ENCODE data around the gene CAMK1.

Gene CAMK1

GRCh38 chr3:9793161-9793781, 23.5 kb upstream of the CAMK1 start:
- peak; percentile 77 for DNase-seq (ENCODE audit: low spot score)

GRCh38 chr3:9792405-9793160, 22.8 kb upstream of the CAMK1 start, which contains the start of the genes ARPC4 and TADA3:
ARPC4 (plus strand) TSS chr3:9793082; CDS start chr3:9793122, 40 bp downstream.
TADA3 (minus strand) TSS chr3:9792473; CDS start chr3:9791466, 1,007 bp downstream.
- peak; percentile 95 for DNase-seq (ENCODE audit: low spot score)

GRCh38 chr3:9791790-9792404, 22.1 kb upstream of the CAMK1 start:
- no peak for DNase-seq (ENCODE audit: low spot score)

GRCh38 chr3:9791127-9791526, 21.4 kb upstream of the CAMK1 start:
- no peak for DNase-seq (ENCODE audit: low spot score)

- no peak for DNase-seq (ENCODE audit: low spot score)
These were observed 18.0 kb upstream of the CAMK1 start for GRCh38 chr3:9787714-9788113.

GRCh38 chr3:9786825-9787669, 17.3 kb upstream of the CAMK1 start:
- DNase-seq (ENCODE audit: low spot score): no peak

- no peak for DNase-seq (ENCODE audit: low spot score)
These were observed 16.5 kb upstream of the CAMK1 start for GRCh38 chr3:9786209-9786739.

GRCh38 chr3:9785602-9786001, 15.9 kb upstream of the CAMK1 start:
- DNase-seq (ENCODE audit: low spot score): no peak

GRCh38 chr3:9784965-9785364, 15.2 kb upstream of the CAMK1 start:
- DNase-seq (ENCODE audit: low spot score): no peak

- DNase-seq (ENCODE audit: low spot score): no peak
These were observed 14.2 kb upstream of the CAMK1 start for GRCh38 chr3:9783954-9784353.

- DNase-seq (ENCODE audit: low spot score): no peak
These were observed 13.0 kb upstream of the CAMK1 start for GRCh38 chr3:9782770-9783169.

GRCh38 chr3:9781978-9782603, 12.3 kb upstream of the CAMK1 start:
- no peak for DNase-seq (ENCODE audit: low spot score)

- DNase-seq (ENCODE audit: low spot score): no peak
These were observed 11.8 kb upstream of the CAMK1 start for GRCh38 chr3:9781551-9781950.

GRCh38 chr3:9780910-9781309, 11.2 kb upstream of the CAMK1 start:
- no peak for DNase-seq (ENCODE audit: low spot score)

GRCh38 chr3:9780458-9780812, 10.7 kb upstream of the CAMK1 start:
- no peak for DNase-seq (ENCODE audit: low spot score)

- no peak for DNase-seq (ENCODE audit: low spot score)
These were observed 10.1 kb upstream of the CAMK1 start for GRCh38 chr3:9779721-9780457.

- no peak for DNase-seq (ENCODE audit: low spot score)
These were observed 9.4 kb upstream of the CAMK1 start for GRCh38 chr3:9779075-9779593.

GRCh38 chr3:9778143-9779074, 8.7 kb upstream of the CAMK1 start:
- DNase-seq (ENCODE audit: low spot score): peak; percentile 63

- DNase-seq (ENCODE audit: low spot score): no peak
These were observed 7.9 kb upstream of the CAMK1 start for GRCh38 chr3:9777694-9778021.

Data from RKO (cell line).